Fibroblast of villous mesenchyme (primary cell): ENCODE results near the gene ADCY9. TPM values are rescaled to one million over a fixed set of nuclear protein-coding genes. Genes with fewer than 3 reads are reported as not detected.

Source experiments
- DNase-seq: peaks from one replicate; pipeline ENCODE4 v3.0.0-alpha.2; 2010; ENCODE audit warnings: low read depth
- H3K4me3 ChIP-seq: 2 replicates; pipeline ENCODE4 v1.5.1; 2011; ENCODE audit warnings: low read depth, mild to moderate bottlenecking, low read length
- total RNA-seq: library from RNA; depleted of rRNA; stranded (reverse); fragments of >200 nt; gene quantifications from 2 replicates; pipeline ENCODE4 v1.2.3, GENCODE V29; 2012
- TF ChIP-seq, protein P1 (sequence below): IDR thresholded peaks from 2 replicates; pipeline ENCODE4 v1.5.1; 2012; ENCODE audit warnings: low read depth, mild to moderate bottlenecking, low read length; ENCODE audit not compliant: insufficient read depth

Gene ADCY9
- total RNA-seq, 1 donor, result 38.0 TPM

DNA sequence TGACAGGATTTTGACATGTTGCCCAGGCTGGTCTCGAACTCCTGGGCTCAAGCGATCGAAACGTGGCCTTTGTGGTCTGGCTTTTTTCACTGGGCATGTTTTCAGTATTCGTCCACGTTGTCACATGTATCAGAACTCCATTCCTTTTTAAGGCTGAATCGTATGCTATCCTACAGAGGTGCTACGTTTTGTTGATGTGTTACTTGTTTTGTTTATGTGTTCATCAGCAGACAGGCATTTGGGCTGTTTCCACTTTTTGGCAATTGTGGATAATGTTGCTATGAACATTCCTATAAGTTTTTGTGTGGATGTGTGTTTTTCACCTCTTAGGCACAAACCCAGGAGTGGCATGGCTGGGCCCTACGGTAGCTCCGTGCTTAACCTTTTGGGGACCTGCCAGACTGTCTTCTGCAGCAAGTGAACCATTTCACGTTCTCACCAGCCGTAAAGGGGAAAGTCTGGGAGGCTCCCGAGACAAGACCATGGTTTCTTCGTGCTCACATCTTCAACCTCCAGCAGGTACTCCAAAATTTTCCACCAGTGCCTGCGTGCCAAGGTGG lies 26.9 kb downstream of the ADCY9 start:
- peak; percentile 70 for DNase-seq
- TF ChIP-seq, protein P1, sequence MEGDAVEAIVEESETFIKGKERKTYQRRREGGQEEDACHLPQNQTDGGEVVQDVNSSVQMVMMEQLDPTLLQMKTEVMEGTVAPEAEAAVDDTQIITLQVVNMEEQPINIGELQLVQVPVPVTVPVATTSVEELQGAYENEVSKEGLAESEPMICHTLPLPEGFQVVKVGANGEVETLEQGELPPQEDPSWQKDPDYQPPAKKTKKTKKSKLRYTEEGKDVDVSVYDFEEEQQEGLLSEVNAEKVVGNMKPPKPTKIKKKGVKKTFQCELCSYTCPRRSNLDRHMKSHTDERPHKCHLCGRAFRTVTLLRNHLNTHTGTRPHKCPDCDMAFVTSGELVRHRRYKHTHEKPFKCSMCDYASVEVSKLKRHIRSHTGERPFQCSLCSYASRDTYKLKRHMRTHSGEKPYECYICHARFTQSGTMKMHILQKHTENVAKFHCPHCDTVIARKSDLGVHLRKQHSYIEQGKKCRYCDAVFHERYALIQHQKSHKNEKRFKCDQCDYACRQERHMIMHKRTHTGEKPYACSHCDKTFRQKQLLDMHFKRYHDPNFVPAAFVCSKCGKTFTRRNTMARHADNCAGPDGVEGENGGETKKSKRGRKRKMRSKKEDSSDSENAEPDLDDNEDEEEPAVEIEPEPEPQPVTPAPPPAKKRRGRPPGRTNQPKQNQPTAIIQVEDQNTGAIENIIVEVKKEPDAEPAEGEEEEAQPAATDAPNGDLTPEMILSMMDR, result no peak
- no peak overlapping the region for H3K4me3 ChIP-seq

DNA sequence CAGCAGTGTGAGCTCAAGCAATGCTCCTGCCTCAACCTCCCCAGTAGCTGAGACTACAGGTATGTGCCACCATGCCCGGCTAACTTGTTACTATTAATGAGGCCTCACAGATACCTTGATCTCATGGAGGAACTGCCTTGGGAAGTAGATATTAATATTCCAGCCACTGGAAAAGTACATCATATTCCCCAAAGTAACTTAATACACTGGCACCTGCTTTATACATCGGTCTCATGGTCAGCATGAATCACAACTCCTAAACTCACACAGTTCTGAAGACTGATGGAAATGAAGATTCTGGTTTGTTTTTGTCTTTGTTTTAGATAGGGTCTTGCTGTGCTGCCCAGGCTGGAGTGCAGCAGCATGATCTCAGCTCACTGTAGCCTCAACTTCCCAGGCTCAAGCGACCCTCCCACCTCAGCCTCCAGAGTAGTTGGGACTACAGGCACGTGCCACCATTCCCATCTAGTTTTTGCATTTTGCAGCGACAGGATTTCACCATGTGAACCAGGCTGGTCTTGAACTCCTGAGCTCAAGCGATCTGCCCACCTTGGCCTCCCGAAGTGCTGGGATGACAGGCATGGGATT lies 28.2 kb downstream of the ADCY9 start:
- no peak overlapping the region for H3K4me3 ChIP-seq
- DNase-seq, result no peak
- TF ChIP-seq, protein P1, result no peak

DNA sequence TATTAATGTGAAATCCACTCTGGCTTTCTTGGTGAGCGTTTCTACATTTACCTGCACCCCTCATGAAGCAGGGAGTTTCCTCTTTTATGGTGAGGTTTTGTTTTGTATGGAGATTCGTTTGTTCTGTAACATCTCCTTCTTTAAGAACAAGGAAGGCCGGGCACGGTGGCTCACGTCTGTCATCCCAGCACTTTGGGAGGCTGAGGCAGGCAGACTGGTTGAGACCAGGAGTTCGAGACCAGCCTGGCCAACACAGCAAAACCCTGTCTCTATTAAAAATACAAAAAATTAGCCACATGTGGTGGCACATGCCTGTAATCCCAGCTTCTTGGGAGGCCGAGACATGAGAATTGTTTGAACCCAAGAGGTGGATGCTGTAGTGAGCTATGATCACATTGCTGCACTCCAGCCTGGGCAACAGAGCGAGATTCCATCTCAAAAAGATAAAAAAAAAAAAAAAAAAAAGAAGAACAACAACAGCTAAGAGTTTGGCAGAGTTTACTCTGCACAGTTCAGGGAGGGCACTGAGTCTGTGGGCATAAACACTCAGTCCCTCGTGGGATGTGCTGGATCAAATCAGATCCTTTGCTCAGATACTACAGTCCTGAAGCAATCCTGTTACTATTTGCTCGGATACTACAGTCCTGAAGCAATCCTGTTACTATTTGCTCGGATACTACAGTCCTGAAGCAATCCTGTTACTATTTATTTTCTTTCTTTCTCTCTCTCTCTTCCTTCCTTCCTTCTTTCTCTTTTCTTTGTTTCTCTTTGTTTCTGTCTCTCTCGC lies 28.9 kb downstream of the ADCY9 start:
- H3K4me3 ChIP-seq, result no peak overlapping the region
- peak; percentile 39 for DNase-seq
- TF ChIP-seq, protein P1, result no peak

DNA sequence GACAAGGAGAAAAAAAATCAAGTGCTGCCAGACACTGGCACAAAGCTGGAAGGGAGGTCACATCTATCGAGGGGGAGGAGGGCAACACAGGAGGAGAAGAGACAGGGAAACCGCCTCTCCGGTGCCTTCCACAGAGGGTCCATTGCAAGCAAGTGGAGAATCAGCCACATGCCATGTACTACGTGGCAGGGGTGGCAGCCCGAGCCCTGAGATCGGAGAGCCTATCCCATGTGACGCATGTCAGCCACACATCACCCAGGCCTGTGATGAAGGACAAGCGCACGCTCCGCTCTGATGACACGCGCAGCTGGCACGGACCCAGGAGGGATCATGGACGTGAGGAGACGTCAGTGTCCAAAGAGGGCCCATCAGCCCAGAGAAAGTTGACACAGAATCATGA lies 30.1 kb downstream of the ADCY9 start:
- DNase-seq, result no peak
- no peak overlapping the region for H3K4me3 ChIP-seq
- TF ChIP-seq, protein P1, result no peak

DNA sequence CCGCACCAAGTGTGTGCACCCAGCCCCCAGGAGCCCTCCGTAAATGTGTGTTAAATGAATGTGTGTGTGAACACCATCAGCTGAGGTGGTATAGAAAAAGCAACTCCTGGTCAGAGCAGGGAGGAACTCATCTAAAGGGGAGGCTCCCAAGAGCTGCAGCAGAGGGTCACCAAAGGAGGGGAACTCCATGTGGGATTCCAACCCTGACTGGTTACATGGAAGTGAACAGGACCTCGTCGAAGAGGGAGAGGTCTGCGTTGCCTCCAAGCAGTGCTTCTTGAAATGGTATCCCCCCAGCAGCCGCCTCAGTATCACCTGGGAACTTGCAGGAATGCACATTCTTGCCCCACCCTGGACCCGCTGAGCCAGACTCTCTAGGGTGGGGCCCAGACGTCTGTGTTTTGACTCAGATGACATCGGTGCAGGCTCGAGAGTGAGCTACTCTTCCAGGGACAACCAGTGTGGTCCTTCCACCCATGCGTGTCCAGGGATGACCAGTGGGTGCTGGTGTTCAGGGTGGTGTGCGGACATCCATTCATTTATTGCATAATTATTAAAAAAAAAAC lies 30.8 kb downstream of the ADCY9 start:
- no peak overlapping the region for H3K4me3 ChIP-seq
- TF ChIP-seq, protein P1, result no peak
- no peak for DNase-seq

DNA sequence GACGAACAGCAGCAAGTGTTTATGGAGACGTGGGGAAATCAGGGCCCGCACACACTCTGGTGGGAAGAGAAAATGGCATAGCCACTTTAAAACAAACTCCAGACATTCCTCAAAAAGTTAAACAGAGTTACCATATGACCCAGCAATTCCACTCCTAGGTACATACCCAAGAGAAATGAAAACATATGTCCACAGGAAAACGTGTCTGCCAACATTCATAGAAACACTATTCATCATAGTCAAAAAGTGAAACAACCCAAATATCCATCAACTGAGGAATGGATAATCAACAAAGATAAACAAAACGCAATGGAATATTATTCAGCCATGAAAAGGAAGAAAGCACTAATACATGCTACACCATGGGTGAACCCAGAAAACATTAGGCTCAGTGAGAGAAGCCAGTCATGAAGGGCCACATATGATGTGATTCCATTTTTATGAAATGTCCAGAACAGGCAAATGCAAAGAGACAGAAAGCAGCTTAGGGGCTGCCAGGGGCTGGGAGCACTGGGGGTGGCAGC lies 32.8 kb downstream of the ADCY9 start:
- no peak overlapping the region for H3K4me3 ChIP-seq
- no peak for DNase-seq
- TF ChIP-seq, protein P1, result no peak
